ENCODE results near the gene MTHFD2L.
A peak's percentile ranks its signal among the peaks of the same experiment; 100 is the strongest.
"Not testable (repeated sequence)": the region's sequence is repeated elsewhere in the genome, so short reads cannot be mapped to it uniquely, and the experiment has no call there.

The MTHFD2L gene

DNA sequence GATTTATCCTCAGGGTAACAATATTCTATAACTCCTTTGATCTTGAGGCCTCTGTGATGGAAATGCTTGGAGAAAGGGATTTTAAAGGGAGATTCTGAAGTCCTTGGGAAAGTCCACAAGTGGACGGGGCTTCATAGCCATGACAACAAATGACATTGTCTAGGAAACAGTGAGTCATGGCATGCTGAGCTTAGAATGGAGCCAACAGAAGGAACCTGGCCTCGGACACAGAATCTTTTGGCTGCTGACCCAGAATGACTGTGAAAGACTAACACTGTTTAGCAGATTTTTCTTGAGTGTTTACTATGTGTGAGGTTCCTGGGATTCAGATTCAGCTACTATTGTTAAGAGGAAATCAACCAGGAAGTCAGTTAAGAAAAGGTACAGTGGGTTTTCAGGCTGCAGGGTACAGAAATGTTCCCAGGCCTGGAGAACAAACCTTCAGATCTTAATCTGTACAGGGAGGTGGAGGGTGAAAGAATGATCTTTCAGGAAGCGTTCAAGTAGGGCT lies 40.8 kb upstream of the MTHFD2L start:
- Histone ChIP-seq H3K36me3 (ENCODE audit: control insufficient read depth in 1 of 2, insufficient read depth in 2 of 2, low read length in 2 of 2) (no peaks in the 10 kb centered on the region), H3K4me3 (ENCODE audit: low read depth in 1 of 2, low read length in 2 of 2) (no peak overlapping the region), H3K9me3 (ENCODE audit: control insufficient read depth in 1 of 2, low read length in 2 of 2) (no peaks in the 10 kb centered on the region), H3K27me3 (ENCODE audit: low read depth, low read length) (no peaks in the 10 kb centered on the region), H3K4me1 (ENCODE audit: control insufficient read depth in 1 of 2, insufficient read depth in 2 of 2, low read length in 2 of 2) (peaks cover 6 to 12% of the 10 kb centered on the region in 2 donors), H3K27ac (ENCODE audit: low read length) (peak overlapping the region; percentile 43)

GRCh38 chr4:74118600-74119338 lies 39.1 kb upstream of the MTHFD2L start:
- H3K4me3 ChIP-seq (ENCODE audit: low read depth in 1 of 2, low read length in 2 of 2): no peak overlapping the region

GRCh38 chr4:74120086-74120485 lies 37.8 kb upstream of the MTHFD2L start:
- Histone ChIP-seq H3K4me3 (ENCODE audit: low read depth in 1 of 2, low read length in 2 of 2) (no peak overlapping the region), H3K4me1 (ENCODE audit: control insufficient read depth in 1 of 2, insufficient read depth in 2 of 2, low read length in 2 of 2) (peaks cover 6 to 12% of the 10 kb centered on the region in 2 donors), H3K9me3 (ENCODE audit: control insufficient read depth in 1 of 2, low read length in 2 of 2) (no peaks in the 10 kb centered on the region), H3K27ac (ENCODE audit: low read length) (no peak overlapping the region), H3K27me3 (ENCODE audit: low read depth, low read length) (no peaks in the 10 kb centered on the region), H3K36me3 (ENCODE audit: control insufficient read depth in 1 of 2, insufficient read depth in 2 of 2, low read length in 2 of 2) (no peaks in the 10 kb centered on the region)

More at GRCh38 chr4:74118600-74119338, 39.1 kb upstream of the MTHFD2L start:
- no peaks in the 10 kb centered on the region for H3K27me3 ChIP-seq (ENCODE audit: low read depth, low read length)
- no peaks in the 10 kb centered on the region for H3K36me3 ChIP-seq (ENCODE audit: control insufficient read depth in 1 of 2, insufficient read depth in 2 of 2, low read length in 2 of 2)
- peaks cover 6 to 12% of the 10 kb centered on the region in 2 donors for H3K4me1 ChIP-seq (ENCODE audit: control insufficient read depth in 1 of 2, insufficient read depth in 2 of 2, low read length in 2 of 2)
- no peak overlapping the region for H3K27ac ChIP-seq (ENCODE audit: low read length)
- H3K9me3 ChIP-seq (ENCODE audit: control insufficient read depth in 1 of 2, low read length in 2 of 2): no peaks in the 10 kb centered on the region

- Histone ChIP-seq H3K27ac (ENCODE audit: low read length) (no peak overlapping the region), H3K36me3 (ENCODE audit: control insufficient read depth in 1 of 2, insufficient read depth in 2 of 2, low read length in 2 of 2) (no peaks in the 10 kb centered on the region), H3K4me3 (ENCODE audit: low read depth in 1 of 2, low read length in 2 of 2) (no peak overlapping the region), H3K9me3 (ENCODE audit: control insufficient read depth in 1 of 2, low read length in 2 of 2) (no peaks in the 10 kb centered on the region), H3K4me1 (ENCODE audit: control insufficient read depth in 1 of 2, insufficient read depth in 2 of 2, low read length in 2 of 2) (peaks cover 6 to 9% of the 10 kb centered on the region in 2 donors), H3K27me3 (ENCODE audit: low read depth, low read length) (no peaks in the 10 kb centered on the region)
These were observed 36.0 kb upstream of the MTHFD2L start for GRCh38 chr4:74121643-74122579.

DNA sequence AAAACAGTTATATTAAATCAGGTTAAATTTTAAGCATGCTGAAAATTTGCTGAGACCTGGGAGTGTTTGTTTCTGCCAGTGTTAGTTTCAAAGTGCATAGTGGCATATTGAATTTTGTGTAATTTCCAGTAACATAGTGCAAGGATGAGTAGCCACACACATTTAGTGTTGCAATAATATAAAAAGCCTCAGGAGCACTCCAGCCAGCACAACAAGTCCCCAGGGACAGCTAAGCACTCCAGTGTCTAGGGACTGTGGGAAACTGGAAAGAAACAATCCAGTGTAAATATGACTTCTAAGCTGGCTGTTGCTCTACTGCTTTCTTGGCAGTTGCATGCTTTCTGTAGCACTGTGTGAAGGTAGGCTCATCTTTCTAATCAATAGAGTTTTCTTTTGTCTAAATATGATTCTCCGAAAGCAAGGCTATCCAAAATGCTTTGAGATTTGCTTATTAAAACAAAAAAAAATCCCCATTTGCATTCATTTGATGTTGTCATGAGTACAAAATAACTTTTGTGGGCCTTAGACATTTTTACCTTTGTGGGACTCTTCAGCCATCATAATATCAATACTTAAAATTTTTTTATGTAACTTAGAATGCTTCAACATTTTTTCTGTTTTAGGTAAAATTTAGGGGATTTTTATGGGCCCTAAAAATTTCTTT lies 34.7 kb upstream of the MTHFD2L start:
- no peaks in the 10 kb centered on the region for H3K4me1 ChIP-seq (ENCODE audit: control insufficient read depth in 1 of 2, insufficient read depth in 2 of 2, low read length in 2 of 2)
- H3K27ac ChIP-seq (ENCODE audit: low read length): no peak overlapping the region
- no peak overlapping the region for H3K4me3 ChIP-seq (ENCODE audit: low read depth in 1 of 2, low read length in 2 of 2)
- H3K9me3 ChIP-seq (ENCODE audit: control insufficient read depth in 1 of 2, low read length in 2 of 2): no peaks in the 10 kb centered on the region
- no peaks in the 10 kb centered on the region for H3K27me3 ChIP-seq (ENCODE audit: low read depth, low read length)
- H3K36me3 ChIP-seq (ENCODE audit: control insufficient read depth in 1 of 2, insufficient read depth in 2 of 2, low read length in 2 of 2): no peaks in the 10 kb centered on the region

- H3K27me3 ChIP-seq (ENCODE audit: low read depth, low read length): no peaks in the 10 kb centered on the region
- no peaks in the 10 kb centered on the region for H3K36me3 ChIP-seq (ENCODE audit: control insufficient read depth in 1 of 2, insufficient read depth in 2 of 2, low read length in 2 of 2)
These were observed 32.9 kb upstream of the MTHFD2L start for GRCh38 chr4:74125029-74125428.

GRCh38 chr4:74127745-74128144 lies 30.2 kb upstream of the MTHFD2L start:
- Histone ChIP-seq H3K27me3 (ENCODE audit: low read depth, low read length) (no peaks in the 10 kb centered on the region), H3K36me3 (ENCODE audit: control insufficient read depth in 1 of 2, insufficient read depth in 2 of 2, low read length in 2 of 2) (no peaks in the 10 kb centered on the region), H3K27ac (ENCODE audit: low read length) (no peak overlapping the region)

More at GRCh38 chr4:74125029-74125428, 32.9 kb upstream of the MTHFD2L start:
- no peaks in the 10 kb centered on the region for H3K4me1 ChIP-seq (ENCODE audit: control insufficient read depth in 1 of 2, insufficient read depth in 2 of 2, low read length in 2 of 2)
- H3K9me3 ChIP-seq (ENCODE audit: control insufficient read depth in 1 of 2, low read length in 2 of 2): no peaks in the 10 kb centered on the region
- no peak overlapping the region for H3K4me3 ChIP-seq (ENCODE audit: low read depth in 1 of 2, low read length in 2 of 2)
- no peak overlapping the region for H3K27ac ChIP-seq (ENCODE audit: low read length)

DNA sequence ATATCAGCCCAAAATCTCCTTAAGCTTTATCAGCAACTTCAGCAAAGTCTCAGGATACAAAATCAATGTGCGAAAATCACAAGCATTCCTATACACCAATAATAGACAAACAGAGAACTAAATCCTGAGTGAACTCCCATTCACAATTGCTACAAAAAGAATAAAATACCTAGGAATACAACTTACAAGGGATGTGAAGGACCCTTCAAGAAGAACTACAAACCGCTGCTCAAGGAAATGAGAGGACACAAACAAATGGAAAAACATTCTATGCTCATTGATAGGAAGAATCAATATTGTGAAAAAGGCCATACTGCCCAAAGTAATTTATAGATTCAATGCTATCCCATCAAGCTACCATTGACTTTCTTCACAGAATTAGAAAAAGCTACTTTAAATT lies 27.1 kb upstream of the MTHFD2L start:
- H3K4me3 ChIP-seq (ENCODE audit: low read depth in 1 of 2, low read length in 2 of 2); H3K9me3 ChIP-seq (ENCODE audit: control insufficient read depth in 1 of 2, low read length in 2 of 2); H3K27me3 ChIP-seq (ENCODE audit: low read depth, low read length); H3K4me1 ChIP-seq (ENCODE audit: control insufficient read depth in 1 of 2, insufficient read depth in 2 of 2, low read length in 2 of 2); H3K27ac ChIP-seq (ENCODE audit: low read length); H3K36me3 ChIP-seq (ENCODE audit: control insufficient read depth in 1 of 2, insufficient read depth in 2 of 2, low read length in 2 of 2): not testable (repeated sequence)

More at GRCh38 chr4:74127745-74128144, 30.2 kb upstream of the MTHFD2L start:
- Histone ChIP-seq H3K4me1 (ENCODE audit: control insufficient read depth in 1 of 2, insufficient read depth in 2 of 2, low read length in 2 of 2) (no peaks in the 10 kb centered on the region), H3K9me3 (ENCODE audit: control insufficient read depth in 1 of 2, low read length in 2 of 2) (no peaks in the 10 kb centered on the region), H3K4me3 (ENCODE audit: low read depth in 1 of 2, low read length in 2 of 2) (no peak overlapping the region)

- H3K36me3 ChIP-seq (ENCODE audit: control insufficient read depth in 1 of 2, insufficient read depth in 2 of 2, low read length in 2 of 2); H3K9me3 ChIP-seq (ENCODE audit: control insufficient read depth in 1 of 2, low read length in 2 of 2); H3K27me3 ChIP-seq (ENCODE audit: low read depth, low read length); H3K4me1 ChIP-seq (ENCODE audit: control insufficient read depth in 1 of 2, insufficient read depth in 2 of 2, low read length in 2 of 2); H3K27ac ChIP-seq (ENCODE audit: low read length); H3K4me3 ChIP-seq (ENCODE audit: low read depth in 1 of 2, low read length in 2 of 2): not testable (repeated sequence)
These were observed 25.7 kb upstream of the MTHFD2L start for GRCh38 chr4:74132188-74132587.

GRCh38 chr4:74132944-74133343 lies 25.0 kb upstream of the MTHFD2L start:
- H3K36me3 ChIP-seq (ENCODE audit: control insufficient read depth in 1 of 2, insufficient read depth in 2 of 2, low read length in 2 of 2): no peaks in the 10 kb centered on the region
- H3K27me3 ChIP-seq (ENCODE audit: low read depth, low read length): no peaks in the 10 kb centered on the region
- H3K27ac ChIP-seq (ENCODE audit: low read length): no peak overlapping the region
- no peak overlapping the region for H3K4me3 ChIP-seq (ENCODE audit: low read depth in 1 of 2, low read length in 2 of 2)
- H3K4me1 ChIP-seq (ENCODE audit: control insufficient read depth in 1 of 2, insufficient read depth in 2 of 2, low read length in 2 of 2): no peaks in the 10 kb centered on the region
- H3K9me3 ChIP-seq (ENCODE audit: control insufficient read depth in 1 of 2, low read length in 2 of 2): peaks cover 0 to 4% of the 10 kb centered on the region in 2 donors

Measured in muscle layer of duodenum (tissue), 2 donors.